NCI-H1105 (cell line): ENCODE results near the gene SPOP.

Experiments
- DNase-seq: peaks from one replicate; lab custom pipeline; 2025; lab: John Stamatoyannopoulos, UW

SPOP gene

DNA sequence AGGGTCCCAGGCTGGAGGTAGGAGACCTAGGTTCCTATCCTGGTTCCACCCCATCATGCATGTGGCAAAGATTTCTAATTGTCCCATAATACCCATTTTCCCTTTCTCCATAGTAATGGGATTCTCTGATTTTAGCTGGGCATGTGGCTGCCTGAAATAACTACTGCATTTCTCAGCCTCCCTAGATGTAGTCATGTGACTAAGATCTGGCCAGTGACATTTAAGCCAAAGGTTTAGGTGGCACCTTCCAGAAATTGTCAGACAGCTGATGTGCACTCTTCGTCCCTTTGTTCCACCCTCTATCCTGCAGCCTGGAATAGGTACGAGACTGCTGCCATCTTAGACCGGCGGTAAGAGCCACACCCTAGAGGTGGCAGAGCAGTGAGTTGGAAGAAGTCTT is 94.0 kb downstream of the SPOP start:
- DNase-seq = no peak

DNA sequence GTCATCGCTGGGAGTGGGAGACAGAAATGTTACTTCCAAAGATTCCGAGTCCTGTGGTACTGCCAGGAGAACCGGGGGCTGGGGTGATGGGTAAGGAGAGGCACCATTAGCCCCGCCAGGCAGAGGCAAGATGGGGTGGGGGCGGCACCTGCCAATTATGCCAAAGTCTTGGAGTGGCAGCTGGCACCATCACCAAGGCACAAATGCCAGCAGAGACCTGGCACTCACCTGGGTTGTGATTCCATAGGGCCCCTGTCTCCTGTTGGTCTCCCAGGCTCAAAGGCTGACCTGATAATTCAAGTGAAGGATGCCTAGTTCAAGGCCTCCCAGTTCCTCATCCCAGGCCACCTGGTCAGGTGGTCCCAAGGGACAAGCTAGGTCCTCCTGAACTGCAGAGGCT is 94.7 kb downstream of the SPOP start:
- no peak for DNase-seq

DNA sequence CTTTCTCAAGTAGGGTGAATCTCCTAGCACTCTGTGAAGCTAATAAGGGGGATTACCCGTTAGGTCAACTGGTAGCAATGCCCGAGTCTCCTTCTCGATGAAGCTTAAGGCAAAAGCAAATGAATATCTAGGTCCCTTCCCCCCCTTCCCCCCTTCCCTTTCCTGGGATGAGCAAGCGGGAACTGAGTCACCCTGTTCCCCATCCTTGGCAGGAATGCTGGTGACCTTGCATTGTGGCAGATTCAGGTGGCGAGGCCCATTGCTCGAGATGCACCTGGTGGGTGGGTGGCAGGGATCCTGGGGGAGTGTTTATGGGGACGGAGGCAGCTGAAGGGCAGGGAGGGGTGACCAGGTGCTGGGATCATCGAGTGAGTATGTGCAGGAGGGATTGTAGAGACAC is 95.1 kb downstream of the SPOP start:
- no peak for DNase-seq

DNA sequence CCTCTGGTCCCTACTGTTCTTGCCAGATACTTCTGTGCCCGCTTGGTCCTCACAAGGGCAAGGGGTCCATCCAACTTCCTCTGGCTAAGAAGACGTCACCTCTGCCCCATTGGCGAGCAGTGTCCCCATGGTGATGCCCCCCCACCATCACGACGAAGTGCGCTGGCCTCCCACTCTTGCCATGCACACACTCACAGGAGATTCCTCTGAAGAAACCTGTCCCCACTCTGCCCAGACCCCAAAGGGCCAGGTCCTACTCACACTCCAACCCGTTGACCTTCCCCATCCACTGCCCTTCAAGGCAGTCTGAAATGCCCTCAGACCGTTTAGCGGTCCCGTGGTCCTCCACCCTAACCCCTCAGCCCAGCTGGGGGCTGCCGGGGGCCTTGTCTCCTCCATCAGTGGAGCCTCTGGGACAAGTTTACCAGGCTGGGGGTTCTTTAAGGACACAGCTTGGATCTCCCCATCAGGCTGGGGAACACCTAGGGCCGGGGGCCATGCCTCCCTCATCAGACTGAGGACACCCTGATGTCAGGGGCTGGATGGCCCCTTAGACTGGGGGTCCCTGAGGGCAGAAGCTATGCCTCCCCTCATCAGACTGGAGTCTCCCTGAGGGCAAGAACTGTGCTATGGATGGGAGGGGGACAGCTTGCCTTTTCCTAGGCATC is 95.7 kb downstream of the SPOP start:
- no peak for DNase-seq

DNA sequence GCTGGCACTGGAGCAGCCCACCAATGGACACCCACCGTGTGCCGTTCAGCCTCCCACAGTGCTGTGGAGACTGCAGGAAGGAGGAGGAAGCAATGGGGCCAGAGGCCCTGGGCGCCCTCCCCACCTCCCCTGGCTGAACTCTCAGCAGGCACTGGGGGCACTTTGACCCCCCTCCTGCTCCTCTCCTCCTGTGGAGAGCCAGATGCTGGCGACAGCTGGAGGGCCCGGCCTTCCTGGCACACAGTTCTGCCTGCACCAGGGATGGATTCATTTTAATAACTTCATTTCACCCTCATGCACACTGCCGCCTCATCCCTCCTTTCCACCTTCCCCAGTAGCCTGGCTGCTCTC is 96.3 kb downstream of the SPOP start:
- no peak for DNase-seq

DNA sequence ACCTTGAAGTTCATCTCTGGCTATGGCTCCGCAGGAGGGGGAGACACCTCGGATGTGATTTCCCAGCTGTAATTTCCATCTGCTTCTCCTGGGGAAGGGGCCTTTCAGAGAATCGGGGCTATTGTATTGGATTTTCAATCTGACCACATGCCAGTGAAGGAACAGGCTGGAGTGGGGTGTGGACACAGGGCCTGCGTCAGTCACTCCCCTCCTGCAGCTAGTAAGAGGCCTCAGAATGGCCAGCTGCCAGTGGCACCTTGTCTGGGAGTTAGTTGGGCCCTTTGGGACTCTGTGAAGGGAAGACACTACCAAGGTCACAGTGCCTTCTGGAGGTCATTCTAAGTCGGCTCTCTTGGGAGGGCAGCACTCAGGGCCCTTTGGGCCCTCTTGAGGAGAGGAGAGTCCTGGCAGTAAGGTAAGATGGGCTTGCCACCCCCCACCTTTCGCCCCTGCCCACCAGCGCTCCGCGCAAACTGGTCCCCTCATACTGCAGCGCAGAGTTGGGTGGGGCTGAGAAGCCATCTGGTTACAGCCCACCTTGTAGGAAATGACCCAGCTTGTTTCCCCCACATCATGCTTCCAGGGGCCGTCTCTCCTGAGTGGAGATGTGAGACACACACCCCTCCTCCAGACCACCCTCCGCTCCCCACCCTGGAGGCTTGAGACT is 96.8 kb downstream of the SPOP start:
- DNase-seq = no peak

DNA sequence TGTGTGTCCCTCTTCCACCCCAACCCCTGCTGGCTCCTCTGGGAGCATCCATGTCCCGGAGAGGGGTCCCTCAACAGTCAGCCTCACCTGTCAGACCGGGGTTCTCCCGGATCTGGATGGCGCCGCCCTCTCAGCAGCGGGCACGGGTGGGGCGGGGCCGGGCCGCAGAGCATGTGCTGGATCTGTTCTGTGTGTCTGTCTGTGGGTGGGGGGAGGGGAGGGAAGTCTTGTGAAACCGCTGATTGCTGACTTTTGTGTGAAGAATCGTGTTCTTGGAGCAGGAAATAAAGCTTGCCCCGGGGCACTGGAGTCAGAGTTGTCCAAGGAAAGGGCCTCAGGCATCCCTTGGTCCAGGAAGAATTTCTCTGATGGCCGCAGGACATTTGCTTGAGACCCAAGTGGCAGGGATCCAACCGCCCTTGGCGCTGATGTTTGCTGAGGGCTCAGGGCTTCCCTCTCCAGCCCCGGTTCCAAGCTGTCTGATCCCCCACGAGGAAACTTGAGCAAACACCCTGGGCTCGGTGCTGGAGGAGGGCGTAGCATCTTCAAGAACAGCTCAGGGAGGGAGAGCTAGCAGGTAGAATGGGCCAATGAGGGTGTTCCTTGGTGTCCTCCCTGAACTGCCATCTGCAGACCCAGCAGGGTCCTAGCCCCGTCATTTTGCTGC is 97.7 kb downstream of the SPOP start:
- DNase-seq = no peak

DNA sequence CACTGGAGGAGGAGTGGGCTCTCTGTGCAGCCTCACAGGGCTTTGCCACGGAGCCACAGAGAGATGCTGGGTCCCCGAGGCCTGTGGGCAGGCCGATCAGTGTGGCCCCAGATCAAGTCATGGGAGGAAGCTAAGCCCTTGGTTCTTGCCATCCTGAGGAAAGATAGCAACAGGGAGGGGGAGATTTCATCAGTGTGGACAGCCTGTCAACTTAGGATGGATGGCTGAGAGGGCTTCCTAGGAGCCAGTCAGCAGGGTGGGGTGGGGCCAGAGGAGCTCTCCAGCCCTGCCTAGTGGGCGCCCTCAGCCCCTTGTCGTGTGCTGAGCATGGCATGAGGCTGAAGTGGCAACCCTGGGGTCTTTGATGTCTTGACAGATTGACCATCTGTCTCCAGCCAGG is 98.4 kb downstream of the SPOP start:
- no peak for DNase-seq

DNA sequence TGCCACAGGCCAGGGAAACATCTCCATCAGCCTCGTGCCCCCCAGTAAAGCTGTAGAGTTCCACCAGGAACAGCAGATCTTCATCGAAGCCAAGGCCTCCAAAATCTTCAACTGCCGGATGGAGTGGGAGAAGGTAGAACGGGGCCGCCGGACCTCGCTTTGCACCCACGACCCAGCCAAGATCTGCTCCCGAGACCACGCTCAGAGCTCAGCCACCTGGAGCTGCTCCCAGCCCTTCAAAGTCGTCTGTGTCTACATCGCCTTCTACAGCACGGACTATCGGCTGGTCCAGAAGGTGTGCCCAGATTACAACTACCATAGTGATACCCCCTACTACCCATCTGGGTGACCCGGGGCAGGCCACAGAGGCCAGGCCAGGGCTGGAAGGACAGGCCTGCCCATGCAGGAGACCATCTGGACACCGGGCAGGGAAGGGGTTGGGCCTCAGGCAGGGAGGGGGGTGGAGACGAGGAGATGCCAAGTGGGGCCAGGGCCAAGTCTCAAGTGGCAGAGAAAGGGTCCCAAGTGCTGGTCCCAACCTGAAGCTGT is 98.9 kb downstream of the SPOP start:
- no peak for DNase-seq

DNA sequence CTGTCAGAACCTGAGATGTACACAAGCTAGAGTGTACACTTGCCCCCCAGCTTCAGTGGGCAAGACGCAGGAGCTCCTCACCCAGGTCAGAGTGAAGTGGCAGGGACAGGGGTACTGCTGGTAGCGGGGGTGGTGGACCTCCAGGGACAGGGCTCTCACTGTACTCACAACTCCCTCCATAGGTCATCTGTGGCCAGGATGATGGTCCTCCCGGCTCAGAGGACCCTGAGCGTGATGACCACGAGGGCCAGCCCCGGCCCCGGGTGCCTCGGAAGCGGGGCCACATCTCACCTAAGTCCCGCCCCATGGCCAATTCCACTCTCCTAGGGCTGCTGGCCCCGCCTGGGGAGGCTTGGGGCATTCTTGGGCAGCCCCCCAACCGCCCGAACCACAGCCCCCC is 99.5 kb downstream of the SPOP start:
- DNase-seq = no peak

DNA sequence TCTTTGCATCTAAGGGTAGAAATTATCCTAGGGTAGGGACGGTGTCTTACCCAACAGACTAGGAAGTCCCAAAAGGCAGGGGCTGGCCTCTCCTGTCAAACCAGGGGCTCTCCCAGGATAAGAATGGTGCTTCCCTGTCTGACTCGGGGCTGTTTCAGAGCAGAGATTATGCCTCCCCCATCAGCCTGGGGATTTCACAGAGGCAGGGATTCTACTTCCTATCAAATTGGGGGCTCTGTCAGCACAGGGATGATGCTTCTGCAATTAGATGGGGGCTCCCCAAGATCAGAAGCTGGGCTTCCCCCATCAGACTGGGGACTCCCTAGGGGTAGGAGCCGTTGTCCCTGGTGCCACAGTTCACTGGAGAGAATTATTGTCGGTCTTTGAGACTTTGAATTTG is 99.9 kb downstream of the SPOP start:
- DNase-seq = no peak

DNA sequence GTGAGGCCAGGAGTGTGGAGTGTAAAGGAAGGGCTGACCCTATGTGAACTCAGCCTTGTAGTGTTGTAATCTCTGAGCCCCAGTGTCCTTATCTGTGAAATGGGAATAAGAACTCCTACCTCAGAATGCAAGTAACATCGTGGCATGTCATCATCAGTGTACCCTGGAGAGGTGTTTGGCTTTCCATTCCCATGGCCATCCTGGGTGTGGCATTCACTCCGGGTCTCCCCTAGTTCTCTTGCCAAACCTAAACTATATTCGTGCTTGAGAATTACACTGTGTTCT is 100.3 kb downstream of the SPOP start:
- DNase-seq = no peak

DNA sequence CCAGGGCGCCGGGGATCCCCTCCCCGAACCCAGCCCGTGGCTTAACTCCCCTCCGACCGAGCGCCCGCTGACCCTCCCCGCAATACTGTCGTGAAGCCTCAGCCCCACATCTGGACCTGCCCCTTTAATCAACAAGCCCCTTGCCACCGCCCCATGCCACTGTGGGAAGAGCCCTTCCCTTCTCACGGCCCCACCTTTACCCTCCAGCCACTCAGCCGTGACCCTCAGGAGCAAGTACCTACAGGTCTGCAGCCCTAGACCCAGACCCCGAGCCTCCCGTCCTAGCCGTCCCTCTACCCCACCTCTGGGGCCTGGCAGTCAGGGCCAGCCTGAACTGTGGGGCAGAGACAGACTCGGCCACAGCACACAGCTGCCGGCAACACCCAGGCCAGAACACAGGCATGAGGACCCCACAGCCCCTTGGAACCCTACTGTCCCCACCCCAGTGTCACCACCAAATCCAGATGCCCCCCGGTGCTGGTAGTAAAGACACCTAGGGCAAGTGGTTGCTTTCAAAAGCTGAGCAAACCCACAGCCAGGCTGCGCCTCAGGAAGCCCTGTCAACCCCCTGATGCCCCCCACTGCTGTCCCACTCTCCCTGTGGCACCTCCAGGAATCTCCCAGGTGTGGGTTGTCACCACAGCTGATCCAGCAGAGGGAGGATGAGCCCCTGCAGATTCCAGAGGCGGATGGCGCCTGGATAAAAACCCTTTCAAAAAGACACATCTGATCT is 100.8 kb downstream of the SPOP start:
- no peak for DNase-seq

DNA sequence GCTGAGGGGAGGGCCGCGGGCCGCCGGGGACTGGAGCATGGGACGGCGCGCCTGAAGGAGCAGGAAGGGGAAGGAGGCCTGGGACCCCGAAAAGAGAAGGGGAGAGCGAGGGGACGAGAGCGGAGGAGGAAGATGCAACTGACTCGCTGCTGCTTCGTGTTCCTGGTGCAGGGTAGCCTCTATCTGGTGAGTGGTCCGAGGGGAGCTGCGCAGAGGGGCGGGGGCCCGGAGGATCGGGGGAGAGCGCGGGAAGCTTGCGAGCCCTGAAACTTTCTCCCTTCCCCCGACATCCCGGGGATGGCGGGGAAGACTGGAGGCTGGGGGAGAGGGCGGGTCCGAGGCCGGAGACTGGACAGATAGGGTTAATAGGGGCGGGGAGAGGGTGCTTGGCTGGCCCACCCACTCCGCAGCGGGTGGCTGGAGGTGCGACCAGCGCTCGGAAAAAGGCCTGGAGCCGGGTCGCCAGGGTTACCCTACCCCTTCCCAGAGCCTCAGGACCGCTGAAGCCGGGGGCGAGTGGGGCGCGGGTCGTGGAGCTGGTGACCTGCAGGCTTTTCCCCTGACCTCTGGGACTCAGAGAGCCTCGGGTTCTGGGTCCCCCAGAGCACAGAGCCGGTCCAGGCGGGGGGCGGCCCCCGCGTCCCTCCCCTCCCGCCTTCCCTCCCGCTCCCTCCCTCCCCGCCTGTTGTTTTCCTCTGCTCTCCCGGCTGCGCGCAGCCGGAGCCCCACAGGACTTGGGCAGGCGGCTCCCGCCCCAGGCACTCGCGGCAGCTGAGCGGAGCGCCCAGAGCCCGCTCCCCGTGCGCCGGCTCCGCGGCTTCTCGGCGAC is 101.6 kb downstream of the SPOP start:
- DNase-seq = peak; percentile 16

DNA sequence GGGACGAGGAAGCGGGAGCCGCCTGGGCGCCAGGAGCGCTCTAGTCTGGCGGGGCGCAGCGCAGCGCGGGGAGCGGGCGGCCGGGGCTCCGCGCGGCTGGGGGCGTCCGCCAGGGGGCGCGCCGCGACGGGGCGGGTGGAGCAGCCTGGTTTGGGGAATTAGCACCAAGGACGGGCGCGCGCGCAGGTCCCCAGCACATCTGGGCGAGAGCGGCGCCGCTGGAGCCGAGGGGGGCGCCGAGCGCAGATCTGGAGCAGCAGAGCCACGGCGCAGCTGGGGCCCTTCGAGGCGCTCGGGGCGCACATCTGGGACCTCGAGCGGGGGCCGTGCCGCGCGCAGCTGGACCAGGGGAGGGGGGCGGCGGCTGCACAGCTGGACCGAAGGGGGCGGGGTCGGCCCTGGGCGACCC is 102.2 kb downstream of the SPOP start, which contains the start of gene NXPH3:
Gene NXPH3, plus strand, starts transcription at position 193 of the 409 bp plus-strand sequence. CDS start 349 bp downstream, outside the sequence.
- peak; percentile 66 for DNase-seq

DNA sequence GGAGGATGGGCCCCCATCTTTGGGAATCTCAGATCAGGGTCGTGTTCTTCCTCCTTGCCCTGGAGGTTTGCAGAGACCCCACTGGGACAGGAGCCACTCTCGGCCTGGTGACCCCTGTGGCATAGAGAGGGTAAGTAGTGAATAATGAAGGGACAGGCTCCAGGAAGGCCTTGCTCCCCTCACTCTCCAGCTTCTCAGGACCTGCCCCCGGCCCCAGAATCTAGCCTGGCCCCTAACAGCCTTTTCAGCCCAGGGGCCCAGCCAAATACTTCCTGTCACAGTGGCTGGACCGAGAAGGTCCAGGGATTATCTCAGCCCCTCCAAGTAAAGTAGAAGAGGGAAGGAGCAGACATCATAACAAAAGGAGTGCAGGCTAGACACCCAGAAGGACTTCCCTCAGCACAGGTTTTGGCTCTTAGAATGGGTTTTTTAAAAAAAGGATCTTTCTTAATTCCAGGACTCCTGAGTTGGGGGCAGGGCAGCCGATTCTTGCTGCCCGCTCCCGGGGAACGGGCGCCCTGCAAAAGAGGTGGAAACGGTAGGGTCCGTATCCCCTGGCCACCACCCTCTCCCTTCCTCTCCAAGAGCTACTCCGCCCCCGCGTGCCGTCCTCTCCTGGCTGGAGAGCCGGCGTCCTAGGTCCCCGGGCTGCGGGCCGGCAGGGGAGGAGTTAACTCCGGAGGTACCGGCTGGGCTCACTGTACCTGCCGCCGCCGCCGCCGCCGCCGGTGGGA is 102.8 kb downstream of the SPOP start:
- no peak for DNase-seq

DNA sequence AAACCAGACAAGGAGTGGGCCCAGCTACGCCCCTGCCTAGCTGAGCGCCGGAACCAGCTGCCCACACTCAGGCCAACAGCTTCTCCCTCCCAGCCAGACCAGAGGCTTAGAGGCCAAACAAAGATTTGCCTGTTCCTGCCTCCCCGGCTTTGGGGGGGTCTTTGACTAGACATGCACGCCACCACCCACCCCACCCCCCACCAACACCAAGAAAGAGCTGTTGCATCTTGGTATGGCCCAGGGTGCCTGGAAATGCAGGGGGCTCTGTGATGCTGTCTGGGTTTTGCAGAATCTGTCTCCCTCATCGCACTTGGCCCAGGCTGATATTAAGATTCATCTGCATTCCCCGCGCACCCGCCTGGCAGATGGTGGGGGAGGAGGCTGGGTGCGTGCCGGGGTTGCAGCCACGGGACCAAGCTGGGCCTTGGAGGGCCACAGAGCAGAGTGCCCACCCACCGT is 103.5 kb downstream of the SPOP start:
- no peak for DNase-seq

DNA sequence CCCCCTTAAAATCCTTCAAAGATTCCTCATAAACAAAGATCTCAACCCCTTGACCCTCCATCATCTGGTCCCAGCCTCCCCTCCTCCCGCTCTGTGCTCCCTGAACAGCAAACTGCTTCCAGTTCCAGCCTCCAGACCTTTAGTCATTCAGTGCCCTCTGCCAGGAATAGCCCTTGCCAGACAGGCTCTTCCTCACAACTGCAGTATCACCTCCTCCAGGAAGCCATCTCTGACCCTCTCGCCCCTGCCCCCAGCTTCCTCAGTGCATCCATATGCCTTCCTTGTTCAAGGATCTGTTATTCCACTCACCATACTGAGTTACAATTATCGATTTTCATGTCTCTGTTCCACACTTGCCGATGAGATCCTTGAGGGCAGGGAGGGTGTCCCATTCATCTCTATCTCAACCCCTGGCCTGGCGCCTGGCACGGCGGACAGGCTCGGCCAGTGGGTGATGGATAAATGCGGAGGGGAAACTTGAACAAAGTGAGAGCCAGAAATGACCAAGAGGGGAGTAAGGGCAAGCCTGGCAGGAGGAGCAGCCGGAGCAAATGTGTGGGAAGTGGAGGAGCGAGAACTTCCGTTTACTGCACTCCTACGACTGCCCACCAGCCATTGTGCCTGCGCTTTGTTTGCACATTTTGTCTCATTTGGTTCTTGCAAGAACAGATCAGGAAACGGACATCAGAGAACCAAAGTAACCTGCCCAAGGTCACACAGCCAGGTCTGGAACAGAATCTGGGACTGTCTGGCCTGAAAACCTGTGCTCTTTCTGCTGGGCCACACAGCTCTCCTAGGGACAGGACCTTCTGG is 104.2 kb downstream of the SPOP start:
- DNase-seq = no peak

DNA sequence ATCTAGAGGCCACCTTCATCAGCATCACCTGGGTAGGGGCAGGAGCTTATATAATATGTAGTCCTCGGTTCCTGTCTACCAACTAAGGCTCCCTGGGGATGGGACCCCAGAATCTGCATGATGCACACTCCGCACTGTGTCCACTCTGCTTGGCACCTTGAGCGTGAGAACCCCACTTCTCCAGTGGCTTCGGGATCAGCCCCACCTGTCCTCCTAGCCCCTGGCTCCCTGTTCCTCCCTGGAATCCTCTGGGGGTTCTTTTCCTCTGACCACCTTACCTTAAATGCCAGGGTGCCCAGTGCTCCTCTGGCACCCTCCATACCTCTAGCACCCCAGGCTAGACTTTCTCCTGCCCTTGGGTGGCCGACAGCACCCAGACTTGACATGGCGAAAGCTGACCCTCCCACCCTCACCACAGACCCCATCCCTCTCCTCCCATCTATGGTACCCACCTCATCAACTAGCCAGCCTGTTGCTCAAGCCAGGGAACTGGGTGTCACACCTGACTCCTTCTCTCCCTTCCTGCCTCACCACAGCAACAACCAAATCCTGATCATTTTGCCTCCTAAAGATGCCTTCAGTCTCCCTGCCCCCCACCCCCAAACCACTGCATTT is 105.0 kb downstream of the SPOP start:
- no peak for DNase-seq

DNA sequence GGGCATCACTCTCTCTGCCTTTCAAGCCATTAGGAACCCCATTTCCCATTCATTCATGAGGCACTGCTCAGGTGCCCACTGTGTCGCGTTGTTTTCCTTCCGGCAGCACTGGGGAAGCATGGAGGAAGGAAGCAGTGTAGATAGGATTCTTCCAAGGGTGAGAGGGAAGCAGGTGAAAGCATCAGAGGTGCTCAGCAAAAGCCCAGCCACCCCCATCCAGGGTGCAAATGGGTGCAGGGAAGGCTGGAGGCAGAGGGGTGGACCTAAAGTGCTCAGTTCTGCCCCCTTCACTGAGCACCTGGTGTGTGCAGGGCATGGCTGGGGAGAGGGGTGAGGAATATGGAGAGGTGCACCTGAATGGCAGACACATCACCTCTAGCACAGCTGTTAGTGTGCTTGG is 105.7 kb downstream of the SPOP start:
- no peak for DNase-seq
